ENCODE measurements around the gene SUN2.
A peak's percentile ranks its signal among the peaks of the same experiment; 100 is the strongest.

SUN2 gene

GRCh38 chr22:38753948-38754750, 1.6 kb downstream of the SUN2 start:
- DNase-seq, result peak; percentile 54

- no peak for DNase-seq
Observed at GRCh38 chr22:38751422-38752346, 4.1 kb downstream of the SUN2 start.

- DNase-seq, result no peak
Observed at GRCh38 chr22:38751066-38751421, 4.8 kb downstream of the SUN2 start.

GRCh38 chr22:38750638-38751037, 5.2 kb downstream of the SUN2 start:
- no peak for DNase-seq

- no peak for DNase-seq
Observed at GRCh38 chr22:38750104-38750503, 5.7 kb downstream of the SUN2 start.

GRCh38 chr22:38748487-38749136, 7.2 kb downstream of the SUN2 start:
- no peak for DNase-seq

- peak; percentile 23 for DNase-seq
Observed at GRCh38 chr22:38745676-38746460, 9.9 kb downstream of the SUN2 start.

GRCh38 chr22:38744981-38745380, 10.8 kb downstream of the SUN2 start:
- DNase-seq, result no peak

- DNase-seq, result no peak
Observed at GRCh38 chr22:38742176-38742942, 13.4 kb downstream of the SUN2 start.

- DNase-seq, result no peak
Observed at GRCh38 chr22:38741576-38741975, 14.2 kb downstream of the SUN2 start.

- no peak for DNase-seq
Observed at GRCh38 chr22:38741166-38741565, 14.6 kb downstream of the SUN2 start.

GRCh38 chr22:38740754-38741153, 15.0 kb downstream of the SUN2 start:
- DNase-seq, result no peak

- no peak for DNase-seq
Observed at GRCh38 chr22:38740116-38740723, 15.6 kb downstream of the SUN2 start.

- DNase-seq, result no peak
Observed at GRCh38 chr22:38739300-38740055, 16.3 kb downstream of the SUN2 start.

GRCh38 chr22:38738475-38739070, 17.2 kb downstream of the SUN2 start:
- no peak for DNase-seq

- DNase-seq, result no peak
Observed at GRCh38 chr22:38737302-38738060, 18.3 kb downstream of the SUN2 start.

- no peak for DNase-seq
Observed at GRCh38 chr22:38736257-38736570, 19.6 kb downstream of the SUN2 start.

- no peak for DNase-seq
Observed at GRCh38 chr22:38735465-38736256, 20.1 kb downstream of the SUN2 start.

GRCh38 chr22:38735126-38735464, 20.7 kb downstream of the SUN2 start:
- DNase-seq, result no peak

All from NCI-H146 (cell line).